Activated CD4-positive, alpha-beta T cell treated with anti-CD3 and anti-CD28 coated beads, Interleukin-2, Interleukin-4, amounts not matched to agents 100 ng/mL and 50 ng/mL, durations not matched to agents 16 hours and 8 hours (primary cell): ENCODE data around the gene NOVA2.
A peak's percentile ranks its signal among the peaks of the same experiment; 100 is the strongest.

ENCODE experiments used
- DNase-seq: peaks from one replicate; pipeline ENCODE4 v3.0.0-alpha.2; 2020; ENCODE audit warnings: low spot score

Gene NOVA2, protein sequence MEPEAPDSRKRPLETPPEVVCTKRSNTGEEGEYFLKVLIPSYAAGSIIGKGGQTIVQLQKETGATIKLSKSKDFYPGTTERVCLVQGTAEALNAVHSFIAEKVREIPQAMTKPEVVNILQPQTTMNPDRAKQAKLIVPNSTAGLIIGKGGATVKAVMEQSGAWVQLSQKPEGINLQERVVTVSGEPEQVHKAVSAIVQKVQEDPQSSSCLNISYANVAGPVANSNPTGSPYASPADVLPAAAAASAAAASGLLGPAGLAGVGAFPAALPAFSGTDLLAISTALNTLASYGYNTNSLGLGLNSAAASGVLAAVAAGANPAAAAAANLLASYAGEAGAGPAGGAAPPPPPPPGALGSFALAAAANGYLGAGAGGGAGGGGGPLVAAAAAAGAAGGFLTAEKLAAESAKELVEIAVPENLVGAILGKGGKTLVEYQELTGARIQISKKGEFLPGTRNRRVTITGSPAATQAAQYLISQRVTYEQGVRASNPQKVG

DNA sequence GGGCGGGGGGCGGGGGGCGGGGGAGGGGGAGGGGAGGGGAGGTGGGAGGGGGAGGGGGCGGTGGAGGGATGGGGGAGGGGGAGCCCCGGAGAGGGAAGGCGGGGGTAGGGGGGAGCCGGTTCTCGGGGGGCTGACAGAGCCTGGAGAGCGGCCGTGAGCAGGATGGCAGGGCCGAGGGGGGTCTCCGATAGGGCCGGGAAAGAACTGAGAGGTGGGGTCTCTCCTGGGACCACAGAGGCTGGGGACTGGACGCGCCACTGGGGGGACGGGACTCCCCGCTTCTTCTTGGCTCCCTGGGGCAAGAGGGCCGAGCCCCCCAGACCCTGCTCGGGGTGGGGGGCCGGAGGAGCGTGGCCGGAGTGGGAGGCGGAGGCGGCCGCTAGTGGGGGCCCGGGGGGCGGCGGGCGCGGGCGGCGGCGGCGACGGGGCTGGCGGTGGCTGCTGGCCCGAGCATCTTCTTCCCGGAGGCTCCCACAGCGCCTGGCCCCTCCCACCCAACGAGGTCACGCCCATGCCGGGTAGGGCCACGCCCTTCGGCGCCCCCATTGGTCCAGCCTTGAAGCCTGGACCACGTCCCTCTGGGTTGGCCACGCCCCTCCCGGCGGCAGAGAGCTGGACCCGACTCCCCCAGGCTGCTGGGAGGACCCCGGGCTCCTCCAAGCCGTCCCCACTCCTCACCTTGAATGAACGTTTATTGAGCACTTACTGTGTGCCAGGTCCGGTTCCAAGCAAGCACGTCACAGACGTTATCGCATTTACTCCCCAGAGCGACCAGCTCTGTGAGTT, at the start of gene NOVA2:
Gene NOVA2 (minus strand): TSS at position 313 of the 786 bp plus-strand sequence. CDS start 514 bp downstream, outside the sequence.
- peak; percentile 46 for DNase-seq

GRCh38 chr19:46023311-46023779, 49.7 kb upstream of the NOVA2 start:
- no peak for DNase-seq

- no peak for DNase-seq
These were observed 49.0 kb upstream of the NOVA2 start, which contains the start of gene PGLYRP1 for GRCh38 chr19:46022431-46023310. TSS of gene PGLYRP1 (minus strand) at chr19:46023053. CDS start at chr19:46023021, 32 bp downstream.

DNA sequence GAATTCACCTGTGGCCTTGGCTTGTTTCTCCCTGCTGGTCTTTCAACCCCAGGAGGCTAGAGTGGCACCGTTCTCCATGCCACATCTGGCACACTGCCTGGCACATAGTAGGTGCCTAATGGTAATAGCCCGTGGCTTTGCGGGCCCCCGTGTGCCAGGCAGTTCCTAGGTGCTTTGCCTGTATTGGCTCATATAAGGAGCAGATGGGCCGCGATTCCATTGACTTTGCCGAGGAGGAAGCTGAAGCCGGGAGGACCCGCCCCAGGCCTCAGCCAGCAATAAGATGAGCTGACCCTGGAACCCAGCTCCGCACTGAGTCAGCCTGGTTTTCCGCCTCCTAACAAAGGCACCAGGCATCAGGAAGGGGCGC, 48.4 kb upstream of the NOVA2 start:
- DNase-seq, result no peak

- DNase-seq, result no peak
These were observed 47.9 kb upstream of the NOVA2 start for GRCh38 chr19:46021531-46022041.

DNA sequence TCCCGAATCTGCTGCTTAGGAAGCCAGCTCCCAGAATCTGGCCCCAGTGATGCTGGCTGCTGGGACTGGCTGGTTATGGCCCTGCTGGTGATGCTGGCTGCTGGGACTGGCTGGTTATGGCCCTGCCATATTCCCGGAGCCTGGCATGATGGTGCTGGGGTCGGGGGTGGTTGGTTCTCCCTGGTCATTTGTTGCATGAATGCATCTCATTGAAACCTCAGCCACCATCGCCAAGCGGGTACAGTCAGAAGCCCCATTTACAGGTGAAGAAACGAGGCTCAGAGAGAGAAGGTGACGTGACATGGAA, 47.1 kb upstream of the NOVA2 start:
- DNase-seq, result no peak

DNA sequence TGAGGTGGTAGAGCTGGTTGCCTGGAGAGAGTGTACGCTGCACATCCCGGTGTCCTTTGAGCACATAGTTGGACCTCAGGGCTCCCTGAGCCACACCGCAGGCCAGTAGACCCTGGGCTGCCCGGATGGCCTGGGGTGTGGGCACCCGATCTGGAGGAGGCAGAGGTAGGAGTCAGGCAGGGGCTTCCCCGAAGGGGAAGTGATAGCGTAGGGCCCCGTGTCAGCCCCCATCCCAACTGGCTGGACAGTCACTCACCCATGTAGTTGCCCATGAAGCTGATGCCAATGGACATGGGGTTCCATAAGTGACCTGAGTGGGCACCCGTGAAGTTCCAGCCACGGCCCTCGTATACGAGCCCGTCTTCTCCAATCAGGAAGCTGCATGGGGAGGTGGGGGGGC, 45.6 kb upstream of the NOVA2 start:
- DNase-seq, result no peak

DNA sequence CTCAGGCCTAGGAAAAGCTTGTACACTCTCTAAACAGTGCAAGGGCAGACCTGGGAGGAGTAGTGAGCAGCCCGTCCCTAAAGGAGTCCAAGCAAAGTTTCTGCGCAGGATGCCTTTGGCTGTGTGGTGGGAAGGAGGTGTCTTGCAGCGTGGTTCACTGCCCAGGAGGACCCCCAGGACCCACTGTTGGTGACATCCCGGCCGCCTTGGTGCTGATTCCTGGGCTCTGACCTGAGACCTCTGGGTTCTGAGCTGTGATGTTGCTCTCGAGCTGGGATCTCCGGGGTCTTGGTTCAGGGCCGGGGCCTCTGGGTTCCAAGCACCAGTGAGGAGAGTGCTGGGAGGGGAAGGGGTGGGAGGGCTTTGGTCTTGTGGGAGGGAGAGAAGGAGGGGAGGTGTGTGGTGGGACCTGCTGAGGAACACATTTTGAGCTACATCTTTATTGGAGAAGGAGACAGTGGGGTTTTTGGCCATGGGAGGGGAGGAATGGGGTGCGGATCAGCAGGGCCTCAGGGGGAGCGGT, 45.1 kb upstream of the NOVA2 start:
- no peak for DNase-seq

- DNase-seq, result no peak
These were observed 44.4 kb upstream of the NOVA2 start for GRCh38 chr19:46017874-46018675.

DNA sequence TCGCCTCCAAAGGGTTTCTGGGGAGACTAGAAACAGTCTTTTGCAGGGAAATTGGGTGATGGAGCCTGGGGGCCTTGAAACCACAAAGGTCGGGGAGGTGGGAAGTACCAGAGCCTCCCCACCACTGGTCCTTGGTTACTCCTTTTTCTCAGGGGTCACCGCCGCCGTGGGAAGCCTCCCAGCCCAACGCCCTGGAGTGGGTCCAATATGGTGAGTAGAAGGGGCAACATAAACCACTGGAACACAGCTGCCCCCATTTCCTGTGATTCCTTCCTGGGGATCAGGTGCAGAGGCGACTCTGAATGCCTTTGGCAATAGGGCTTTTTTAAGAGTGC, 43.4 kb upstream of the NOVA2 start:
- no peak for DNase-seq

DNA sequence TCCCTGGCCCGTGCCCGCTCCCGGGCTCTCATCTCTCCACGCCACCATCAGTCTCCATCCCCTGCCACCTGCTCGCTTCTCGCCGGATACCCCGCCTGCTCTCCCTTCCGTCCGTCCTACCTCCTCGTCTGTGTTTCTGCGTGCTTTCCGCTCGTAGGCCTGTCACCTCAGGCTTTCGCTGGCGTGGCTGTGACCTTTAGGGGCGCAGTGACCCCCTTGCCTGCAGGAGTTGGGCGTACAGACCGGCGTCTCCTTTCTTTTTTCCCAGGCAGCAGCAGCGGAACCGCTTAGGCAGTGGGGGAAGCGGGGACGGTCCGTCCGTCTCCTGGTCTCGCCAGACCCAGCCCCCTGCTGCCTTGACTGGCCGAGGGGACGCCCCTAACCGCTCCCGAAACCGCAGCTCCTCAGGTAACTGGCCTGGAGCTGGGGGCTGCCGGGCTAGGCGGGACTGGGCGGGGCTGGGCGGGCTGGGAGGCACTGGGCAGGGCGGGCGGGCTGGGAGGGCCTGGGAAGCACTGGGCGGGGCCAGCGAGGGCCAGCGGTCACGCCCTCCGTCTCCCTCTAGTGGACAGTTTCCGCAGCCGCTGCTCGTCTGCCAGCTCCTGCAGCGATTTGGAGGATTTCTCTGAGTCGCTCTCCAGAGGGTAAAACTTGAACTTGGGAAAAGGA, 42.9 kb upstream of the NOVA2 start:
- DNase-seq, result peak; percentile 84

DNA sequence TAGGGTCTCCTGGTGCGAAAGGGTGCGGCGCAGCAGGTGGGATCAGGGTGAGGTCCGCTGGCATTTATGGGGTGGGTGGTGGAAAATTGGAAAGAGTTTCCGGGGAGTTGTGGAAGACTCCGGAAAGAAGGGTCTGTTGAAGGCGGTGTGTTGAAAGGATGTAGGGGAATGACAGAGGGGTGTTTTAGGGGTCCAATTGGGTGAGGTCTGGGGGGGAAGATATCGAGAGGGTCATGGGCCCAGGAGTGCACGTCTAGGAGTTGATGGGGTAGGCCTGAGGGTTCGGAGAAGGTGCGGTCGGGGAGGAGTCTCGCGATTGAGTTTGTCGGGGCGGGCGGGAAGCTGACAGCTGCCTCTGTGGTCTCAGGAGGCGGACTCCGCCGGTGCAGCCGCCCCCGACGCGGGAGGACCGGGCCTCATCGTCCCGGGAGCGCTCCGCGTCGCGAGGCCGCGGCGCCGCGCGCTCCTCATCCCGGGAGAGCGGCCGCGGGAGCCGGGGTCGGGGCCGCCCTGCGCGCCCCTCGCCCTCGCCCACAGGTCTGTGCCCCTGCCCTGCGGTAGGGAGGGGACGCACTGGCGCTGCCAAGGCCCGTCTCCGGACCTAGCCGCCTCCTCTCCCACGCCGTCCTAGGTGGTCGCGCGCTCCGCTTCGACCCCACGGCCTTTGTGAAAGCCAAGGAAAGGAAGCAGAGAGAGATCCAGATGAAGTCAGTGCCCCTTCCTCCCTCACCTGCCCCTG, 42.2 kb upstream of the NOVA2 start:
- DNase-seq, result no peak

DNA sequence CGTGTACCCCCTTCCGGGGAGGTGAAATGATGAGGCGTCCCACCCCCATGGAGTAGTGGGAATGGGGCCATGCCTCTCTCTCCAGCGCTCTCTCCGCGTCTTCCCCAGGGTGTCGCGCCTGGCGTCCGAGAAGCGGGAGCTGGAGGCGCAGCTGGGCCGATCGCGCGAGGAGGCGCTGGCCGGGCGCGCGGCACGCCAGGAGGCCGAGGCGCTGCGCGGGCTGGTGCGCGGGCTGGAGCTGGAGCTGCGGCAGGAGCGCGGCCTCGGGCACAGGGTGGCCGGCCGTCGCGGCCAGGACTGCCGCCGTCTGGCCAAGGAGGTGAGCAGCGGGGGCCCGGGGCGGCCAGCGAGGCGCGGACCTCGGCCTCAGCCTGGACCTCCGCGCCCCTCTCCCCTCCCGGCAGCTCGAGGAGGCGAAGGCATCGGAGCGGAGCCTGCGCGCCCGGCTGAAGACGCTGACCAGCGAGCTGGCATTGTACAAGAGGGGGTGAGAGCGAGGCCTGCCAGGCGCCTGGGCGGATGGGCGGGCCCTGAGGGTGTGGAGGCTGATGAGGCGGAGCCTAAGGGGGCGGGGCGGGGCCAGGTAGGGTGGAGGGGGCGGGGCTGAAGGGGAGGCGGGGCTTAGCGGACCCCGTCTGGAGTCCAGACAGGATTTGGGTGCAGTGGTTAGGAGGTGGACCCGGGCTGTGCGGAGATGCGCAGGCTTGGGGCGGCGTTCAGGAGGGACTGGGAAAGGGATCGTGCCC, 41.4 kb upstream of the NOVA2 start:
- DNase-seq, result peak; percentile 41

GRCh38 chr19:46014534-46014933, 40.9 kb upstream of the NOVA2 start:
- no peak for DNase-seq

- DNase-seq, result peak; percentile 58
These were observed 36.2 kb upstream of the NOVA2 start for GRCh38 chr19:46009530-46010510.

GRCh38 chr19:46006411-46006810, 32.7 kb upstream of the NOVA2 start:
- no peak for DNase-seq

GRCh38 chr19:46002678-46003275, 29.1 kb upstream of the NOVA2 start:
- no peak for DNase-seq
